ENCODE results near the gene TNS1. TPM values are rescaled to one million over a fixed set of nuclear protein-coding genes. Genes with fewer than 3 reads are reported as not detected.

The TNS1 gene
- total RNA-seq, 4 donors from 2014 or later = 23.1 to 156 (median 81.1) TPM

GRCh38 chr2:217886091-217886490 is 116.7 kb downstream of the TNS1 start:
- Histone ChIP-seq H3K4me3 (no peak overlapping the region), H3K4me1 (peaks cover 0 to 5% (median 0%) of the 10 kb centered on the region in 4 donors), H3K36me3 (peaks cover 0 to 54% (median 0%) of the 10 kb centered on the region in 3 donors), H3K27ac (no peak overlapping the region), H3K9me3 (no peaks in the 10 kb centered on the region), H3K27me3 (no peaks in the 10 kb centered on the region)
- TF ChIP-seq CTCF (IDR thresholded peaks at IDR 0.05) (no peak), POLR2A (IDR thresholded peaks at IDR 0.05) (no peak)
- no peak for DNase-seq

- no peaks in the 10 kb centered on the region for H3K9me3 ChIP-seq
- peaks cover 0 to 53% (median 0%) of the 10 kb centered on the region in 3 donors for H3K36me3 ChIP-seq
- DNase-seq = no peak
- no peak overlapping the region for H3K27ac ChIP-seq
- no peaks in the 10 kb centered on the region for H3K4me1 ChIP-seq
- H3K4me3 ChIP-seq = no peak overlapping the region
- no peaks in the 10 kb centered on the region for H3K27me3 ChIP-seq
- no peak for TF ChIP-seq POLR2A (IDR thresholded peaks at IDR 0.05)
- TF ChIP-seq CTCF (IDR thresholded peaks at IDR 0.05) = no peak
Measured at GRCh38 chr2:217884985-217885384, 117.8 kb downstream of the TNS1 start.

DNA sequence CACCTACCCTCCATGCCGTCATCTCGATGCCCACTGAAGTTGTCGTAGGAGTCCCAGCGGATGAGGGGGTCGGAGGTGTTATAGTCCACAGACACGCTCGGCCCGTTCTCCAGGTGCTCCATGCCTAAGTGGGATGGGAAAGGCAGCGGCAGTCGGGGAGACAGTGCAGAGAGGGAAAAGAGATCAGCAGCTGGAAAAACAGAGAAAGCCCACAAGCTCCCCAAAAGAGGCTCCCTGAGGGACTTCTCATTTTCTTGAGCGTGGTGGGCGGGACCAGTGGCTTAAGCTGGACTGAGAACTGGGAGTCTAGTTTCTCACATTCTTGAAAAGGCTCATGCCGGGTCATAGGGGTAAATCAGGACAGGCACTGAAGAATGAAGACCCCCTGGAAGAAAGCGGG is 121.9 kb downstream of the TNS1 start:
- no peaks in the 10 kb centered on the region for H3K9me3 ChIP-seq
- no peak overlapping the region for H3K27ac ChIP-seq
- H3K36me3 ChIP-seq = peaks cover 0 to 45% (median 0%) of the 10 kb centered on the region in 3 donors
- H3K4me1 ChIP-seq = no peaks in the 10 kb centered on the region
- DNase-seq = no peak
- H3K27me3 ChIP-seq = no peaks in the 10 kb centered on the region
- no peak overlapping the region for H3K4me3 ChIP-seq
- no peak for TF ChIP-seq POLR2A (IDR thresholded peaks at IDR 0.05)
- no peak for TF ChIP-seq CTCF (IDR thresholded peaks at IDR 0.05)

DNA sequence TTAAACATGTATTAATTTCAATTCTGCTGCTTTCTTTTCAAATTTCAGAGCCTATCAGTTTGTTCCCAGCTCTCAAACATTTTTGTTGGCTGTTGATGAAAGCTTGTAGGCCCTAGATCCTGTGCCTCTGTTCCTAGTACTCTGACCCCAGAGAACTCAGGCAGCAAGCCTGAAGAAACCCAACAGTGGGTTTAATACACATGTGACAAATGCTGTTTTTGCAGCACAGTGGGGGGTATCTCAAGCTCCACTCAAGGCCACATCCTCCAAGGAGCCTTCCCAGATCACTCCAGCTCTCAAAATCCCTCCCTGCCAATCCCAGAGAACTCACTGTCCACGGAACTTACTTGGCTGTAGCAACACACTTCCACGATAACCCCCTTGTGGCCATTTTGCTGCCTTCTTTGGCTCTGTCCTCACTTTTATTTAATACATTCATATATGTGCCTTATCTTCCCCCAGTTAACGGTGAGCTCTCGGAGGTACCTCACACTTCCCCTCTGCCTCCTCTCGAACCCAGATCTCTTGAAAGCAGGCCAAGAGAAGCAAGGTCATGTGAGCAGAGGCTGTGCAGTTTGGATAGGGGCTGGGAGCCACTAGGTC is 122.4 kb downstream of the TNS1 start:
- Histone ChIP-seq H3K36me3 (peaks cover 0 to 40% (median 0%) of the 10 kb centered on the region in 3 donors), H3K27me3 (no peaks in the 10 kb centered on the region), H3K27ac (no peak overlapping the region), H3K9me3 (no peaks in the 10 kb centered on the region), H3K4me1 (no peaks in the 10 kb centered on the region), H3K4me3 (no peak overlapping the region)
- TF ChIP-seq POLR2A (IDR thresholded peaks at IDR 0.05) (no peak), CTCF (IDR thresholded peaks at IDR 0.05) (no peak)
- no peak for DNase-seq

DNA sequence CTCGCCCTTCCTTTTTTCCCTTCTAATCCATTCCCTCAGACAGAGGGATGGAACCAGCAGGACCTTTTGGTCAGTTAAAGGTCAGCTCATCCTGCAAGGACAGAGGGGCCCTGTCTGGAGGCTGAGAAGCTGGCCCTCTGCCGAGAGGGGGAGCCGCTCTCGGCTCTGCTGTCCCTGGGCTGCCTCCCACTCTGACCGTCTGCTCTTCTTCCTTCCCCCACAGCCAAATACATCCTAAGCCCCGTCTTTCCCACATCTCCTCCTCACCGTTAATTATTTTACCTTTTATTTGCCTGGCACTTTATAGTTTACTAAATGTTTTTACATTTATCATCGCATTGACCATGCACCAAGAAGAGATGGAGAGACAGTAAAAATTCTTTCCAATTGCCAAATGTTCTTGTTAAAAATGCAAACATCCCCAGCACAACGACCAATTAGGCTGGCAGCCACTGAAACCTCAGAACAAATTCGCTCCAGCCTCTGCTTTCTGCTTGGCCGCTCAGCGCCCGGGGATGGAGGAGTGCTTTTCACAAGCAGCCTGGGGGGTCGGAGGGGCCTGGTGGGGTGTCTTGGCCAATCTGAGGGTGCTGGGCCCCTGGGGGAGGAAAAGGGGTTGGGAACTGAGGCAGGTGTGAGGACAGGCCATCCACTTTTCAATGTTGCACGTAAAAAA is 123.7 kb downstream of the TNS1 start:
- DNase-seq = no peak
- Histone ChIP-seq H3K27ac (peak overlapping the region in 1 of 4 donors; percentile 22), H3K4me3 (no peak overlapping the region), H3K9me3 (no peaks in the 10 kb centered on the region), H3K4me1 (no peaks in the 10 kb centered on the region), H3K27me3 (no peaks in the 10 kb centered on the region), H3K36me3 (peaks cover 0 to 30% (median 0%) of the 10 kb centered on the region in 3 donors)
- TF ChIP-seq CTCF (IDR thresholded peaks at IDR 0.05) = no peak
- TF ChIP-seq POLR2A (IDR thresholded peaks at IDR 0.05) = no peak

Measured in Peyer's patch (tissue), 4 donors.